ENCODE data around the gene EPS8L2. TPM values are rescaled to one million over a fixed set of nuclear protein-coding genes. Genes with fewer than 3 reads are reported as not detected.

The EPS8L2 gene
- polyA plus RNA-seq, 1 experiment, result 44.4 TPM

DNA sequence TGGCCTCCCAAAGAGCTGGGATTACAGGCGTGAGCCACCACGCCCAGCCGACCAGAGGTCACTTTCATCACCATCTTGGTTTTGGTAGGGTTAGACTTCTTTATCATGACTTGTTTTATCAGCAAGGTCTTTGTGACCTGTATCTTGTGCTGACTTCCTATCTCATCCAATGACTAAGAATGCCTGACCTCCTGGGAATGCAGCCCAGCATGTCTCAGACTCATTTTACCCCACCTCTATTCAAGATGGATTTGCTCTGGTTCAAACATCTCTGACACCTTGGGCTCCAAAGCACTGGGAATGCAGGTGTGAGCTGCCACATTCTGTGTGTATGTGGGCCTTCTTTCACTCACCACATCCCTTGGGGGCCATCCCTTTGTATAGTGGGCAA lies 36.1 kb downstream of the EPS8L2 start:
- Histone ChIP-seq H3K4me3 (ENCODE audit: low read depth, low read length) (no peak overlapping the region), H3K36me3 (ENCODE audit: control insufficient read depth, insufficient read depth, low read length) (no peaks in the 10 kb centered on the region), H3K27me3 (ENCODE audit: control insufficient read depth, insufficient read depth, low read length) (no peaks in the 10 kb centered on the region)
- DNase-seq (ENCODE audit: low read depth), result no peak
- TF ChIP-seq, protein P1, sequence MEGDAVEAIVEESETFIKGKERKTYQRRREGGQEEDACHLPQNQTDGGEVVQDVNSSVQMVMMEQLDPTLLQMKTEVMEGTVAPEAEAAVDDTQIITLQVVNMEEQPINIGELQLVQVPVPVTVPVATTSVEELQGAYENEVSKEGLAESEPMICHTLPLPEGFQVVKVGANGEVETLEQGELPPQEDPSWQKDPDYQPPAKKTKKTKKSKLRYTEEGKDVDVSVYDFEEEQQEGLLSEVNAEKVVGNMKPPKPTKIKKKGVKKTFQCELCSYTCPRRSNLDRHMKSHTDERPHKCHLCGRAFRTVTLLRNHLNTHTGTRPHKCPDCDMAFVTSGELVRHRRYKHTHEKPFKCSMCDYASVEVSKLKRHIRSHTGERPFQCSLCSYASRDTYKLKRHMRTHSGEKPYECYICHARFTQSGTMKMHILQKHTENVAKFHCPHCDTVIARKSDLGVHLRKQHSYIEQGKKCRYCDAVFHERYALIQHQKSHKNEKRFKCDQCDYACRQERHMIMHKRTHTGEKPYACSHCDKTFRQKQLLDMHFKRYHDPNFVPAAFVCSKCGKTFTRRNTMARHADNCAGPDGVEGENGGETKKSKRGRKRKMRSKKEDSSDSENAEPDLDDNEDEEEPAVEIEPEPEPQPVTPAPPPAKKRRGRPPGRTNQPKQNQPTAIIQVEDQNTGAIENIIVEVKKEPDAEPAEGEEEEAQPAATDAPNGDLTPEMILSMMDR (IDR thresholded peaks at IDR 0.05; ENCODE audit: insufficient read depth, low read depth, low read length), result no peak
- ChIA-PET CTCF (no interaction called here), POLR2A (no interaction called here)

DNA sequence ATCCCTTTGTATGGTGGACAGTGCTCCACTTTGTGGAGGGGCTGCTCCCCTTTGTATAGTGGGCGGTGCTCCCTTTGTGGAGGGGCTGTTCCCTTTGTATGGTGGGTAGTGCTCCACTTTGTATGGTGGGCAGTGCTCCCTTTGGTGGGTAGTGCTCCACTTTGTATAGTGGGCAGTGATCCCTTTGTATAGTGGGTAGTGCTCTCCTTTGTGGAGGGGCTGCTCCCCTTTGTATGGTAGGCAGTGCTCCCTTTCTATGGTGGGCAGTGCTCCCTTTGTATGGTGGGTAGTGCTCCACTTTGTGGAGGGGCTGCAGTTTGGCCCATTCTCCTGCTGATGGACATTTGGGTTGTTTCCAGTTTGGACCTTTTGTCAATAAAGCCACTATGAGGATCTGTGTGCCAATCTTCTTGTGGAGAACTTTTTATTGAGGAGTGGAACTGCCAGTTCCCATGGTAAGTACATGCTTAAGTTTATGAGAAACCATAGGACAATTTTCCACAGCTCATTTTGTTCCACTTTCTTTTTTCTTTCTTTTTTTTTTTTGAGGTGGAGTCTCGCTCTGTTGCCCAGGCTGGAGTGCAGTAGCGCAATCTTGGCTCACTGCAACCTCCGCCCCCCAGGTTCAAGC lies 36.7 kb downstream of the EPS8L2 start:
- no peak overlapping the region for H3K4me3 ChIP-seq (ENCODE audit: low read depth, low read length)
- ChIA-PET POLR2A (no interaction called here), CTCF (no interaction called here)
- H3K27me3 ChIP-seq (ENCODE audit: control insufficient read depth, insufficient read depth, low read length), result no peaks in the 10 kb centered on the region
- no peak for DNase-seq (ENCODE audit: low read depth)
- TF ChIP-seq, protein P1 (IDR thresholded peaks at IDR 0.05; ENCODE audit: insufficient read depth, low read depth, low read length), result no peak
- no peaks in the 10 kb centered on the region for H3K36me3 ChIP-seq (ENCODE audit: control insufficient read depth, insufficient read depth, low read length)

DNA sequence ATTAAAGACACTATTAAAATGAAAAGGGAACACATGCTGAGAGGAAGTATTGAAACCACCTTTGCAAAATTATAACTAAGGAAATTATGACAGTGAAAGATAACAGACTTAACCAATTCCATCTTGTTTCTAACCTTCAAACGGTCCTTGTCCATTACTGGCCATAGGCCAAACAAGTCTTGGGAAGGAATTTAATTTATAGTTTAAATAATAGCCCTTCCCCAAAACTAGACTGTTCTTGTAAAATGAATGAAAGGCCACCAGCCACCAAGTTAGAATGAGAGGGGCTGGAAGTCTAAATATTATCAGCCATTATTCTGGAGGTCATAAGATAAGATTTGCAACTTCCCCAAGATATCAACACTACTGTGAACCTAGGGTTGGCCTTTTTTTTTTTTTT lies 39.4 kb downstream of the EPS8L2 start:
- Histone ChIP-seq H3K4me3 (ENCODE audit: low read depth, low read length) (no peak overlapping the region), H3K36me3 (ENCODE audit: control insufficient read depth, insufficient read depth, low read length) (no peaks in the 10 kb centered on the region), H3K27me3 (ENCODE audit: control insufficient read depth, insufficient read depth, low read length) (no peaks in the 10 kb centered on the region)
- no peak for DNase-seq (ENCODE audit: low read depth)
- TF ChIP-seq, protein P1 (IDR thresholded peaks at IDR 0.05; ENCODE audit: insufficient read depth, low read depth, low read length), result no peak
- POLR2A ChIA-PET, result interaction anchor here (0.7 kb wide), 2 partner anchors 65 to 91 kb away, joined by 3 to 4 read pairs; no protein-coding TSS in a partner anchor
- CTCF ChIA-PET, result interaction anchor here (0.6 to 2.6 kb wide), 3 partner anchors 18 to 210 kb away, joined by 4 to 11 read pairs (median 5); no protein-coding TSS in a partner anchor

DNA sequence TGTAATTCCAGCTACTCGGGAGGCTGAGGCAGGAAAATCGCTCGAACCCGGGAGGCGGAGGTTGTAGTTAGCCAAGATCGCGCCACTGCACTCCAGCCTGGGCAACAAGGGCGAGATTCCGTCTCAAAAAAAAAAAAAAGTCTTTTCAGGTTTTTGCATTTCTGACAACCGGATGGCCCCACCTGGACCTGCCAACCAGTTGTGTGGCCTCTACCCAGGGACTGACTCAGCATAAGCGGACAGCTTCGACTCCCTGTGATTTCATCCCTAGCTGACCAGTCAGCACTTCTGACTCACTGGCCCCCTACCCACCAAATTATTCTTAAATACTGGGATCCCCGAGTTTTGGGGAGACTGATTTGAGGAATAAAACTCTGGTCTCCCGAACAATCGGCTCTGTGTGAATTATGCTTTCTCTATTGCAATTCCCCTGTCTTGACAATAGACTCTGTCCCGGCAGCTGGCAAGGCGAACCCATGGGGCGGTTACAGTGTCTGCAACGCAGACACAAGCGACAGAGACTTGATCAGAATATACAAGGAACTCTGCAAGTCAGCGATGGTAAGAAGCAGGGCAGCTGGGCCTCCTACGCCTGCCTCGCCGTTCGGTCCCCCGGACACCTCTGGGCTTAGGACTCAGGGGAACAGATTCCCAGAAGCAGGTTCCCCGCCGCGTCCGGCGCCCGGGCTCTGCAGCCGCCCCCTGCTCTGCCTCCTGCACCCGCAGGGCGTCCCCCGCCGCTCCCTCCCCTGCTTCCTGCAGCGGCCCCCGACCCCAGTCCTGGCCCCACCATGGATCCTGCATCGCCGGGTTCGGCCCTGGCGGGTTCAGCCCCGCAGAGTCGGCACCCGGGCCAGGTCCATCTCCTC lies 40.5 kb downstream of the EPS8L2 start:
- Histone ChIP-seq H3K4me3 (ENCODE audit: low read depth, low read length) (peak overlapping the region; percentile 93), H3K36me3 (ENCODE audit: control insufficient read depth, insufficient read depth, low read length) (no peaks in the 10 kb centered on the region), H3K27me3 (ENCODE audit: control insufficient read depth, insufficient read depth, low read length) (no peaks in the 10 kb centered on the region)
- ChIA-PET POLR2A (interaction anchor here (0.7 kb wide), 1 partner anchor 64 kb away, joined by 4 read pairs; no protein-coding TSS in a partner anchor), CTCF (interaction anchor here (0.6 to 4.4 kb wide), 12 partner anchors 9 to 192 kb away, joined by 3 to 20 read pairs (median 4); no protein-coding TSS in a partner anchor)
- no peak for DNase-seq (ENCODE audit: low read depth)
- TF ChIP-seq, protein P1 (IDR thresholded peaks at IDR 0.05; ENCODE audit: insufficient read depth, low read depth, low read length), result no peak; the same call in 1 of the 2 replicates

All from BJ (cell line).